ENCODE results near the gene HTR3C.
"Not testable (repeated sequence)": the region's sequence is repeated elsewhere in the genome, so short reads cannot be mapped to it uniquely, and the experiment has no call there.

HTR3C gene

GRCh38 chr3:184066211-184066610, 13.4 kb downstream of the HTR3C start:
- no peak overlapping the region for H3K4me3 ChIP-seq (replicated peaks; ENCODE audit: insufficient read depth, low read length)
- no peaks in the 10 kb centered on the region for H3K27me3 ChIP-seq (ENCODE audit: insufficient read depth, poor library complexity, severe bottlenecking)
- H3K27ac ChIP-seq (replicated peaks): no peak overlapping the region
- TF ChIP-seq POLR2AphosphoS5 (IDR thresholded peaks at IDR 0.05; ENCODE audit: low read depth) (no peak), REST (IDR thresholded peaks at IDR 0.05; ENCODE audit: insufficient replicate concordance, low read depth) (no peak), SPI1 (IDR thresholded peaks at IDR 0.05; ENCODE audit: borderline replicate concordance, low read depth) (no peak), GABPA (IDR thresholded peaks at IDR 0.05; ENCODE audit: low read depth) (no peak), CTCF (IDR thresholded peaks at IDR 0.05; ENCODE audit: insufficient read depth, low read length) (no peak)
- no peak for DNase-seq (ENCODE audit: low read depth in 1 of 2, low spot score in 1 of 2)

GRCh38 chr3:184067573-184068055, 14.8 kb downstream of the HTR3C start:
- no peak for DNase-seq (ENCODE audit: low read depth in 1 of 2, low spot score in 1 of 2)
- Histone ChIP-seq H3K27me3 (ENCODE audit: insufficient read depth, poor library complexity, severe bottlenecking) (no peaks in the 10 kb centered on the region), H3K27ac (replicated peaks) (no peak overlapping the region), H3K4me3 (replicated peaks; ENCODE audit: insufficient read depth, low read length) (no peak overlapping the region)
- TF ChIP-seq SPI1 (IDR thresholded peaks at IDR 0.05; ENCODE audit: borderline replicate concordance, low read depth) (no peak), GABPA (IDR thresholded peaks at IDR 0.05; ENCODE audit: low read depth) (no peak), REST (IDR thresholded peaks at IDR 0.05; ENCODE audit: insufficient replicate concordance, low read depth) (no peak), POLR2AphosphoS5 (IDR thresholded peaks at IDR 0.05; ENCODE audit: low read depth) (no peak)

- Histone ChIP-seq H3K4me3 (replicated peaks; ENCODE audit: insufficient read depth, low read length) (no peak overlapping the region), H3K27me3 (ENCODE audit: insufficient read depth, poor library complexity, severe bottlenecking) (no peaks in the 10 kb centered on the region), H3K27ac (replicated peaks) (no peak overlapping the region)
- no peak for DNase-seq (ENCODE audit: low read depth in 1 of 2, low spot score in 1 of 2)
- TF ChIP-seq POLR2AphosphoS5 (IDR thresholded peaks at IDR 0.05; ENCODE audit: low read depth) (no peak), REST (IDR thresholded peaks at IDR 0.05; ENCODE audit: insufficient replicate concordance, low read depth) (no peak), GABPA (IDR thresholded peaks at IDR 0.05; ENCODE audit: low read depth) (no peak), SPI1 (IDR thresholded peaks at IDR 0.05; ENCODE audit: borderline replicate concordance, low read depth) (no peak), CTCF (IDR thresholded peaks at IDR 0.05; ENCODE audit: insufficient read depth, low read length) (no peak)
These were observed 15.5 kb downstream of the HTR3C start for GRCh38 chr3:184068344-184068743.

GRCh38 chr3:184071142-184071541, 18.3 kb downstream of the HTR3C start:
- not testable (repeated sequence) for DNase-seq (ENCODE audit: low read depth in 1 of 2, low spot score in 1 of 2); H3K27ac ChIP-seq (replicated peaks); H3K27me3 ChIP-seq (ENCODE audit: insufficient read depth, poor library complexity, severe bottlenecking); H3K4me3 ChIP-seq (replicated peaks; ENCODE audit: insufficient read depth, low read length)
